ENCODE results near the gene STX8. TPM values are rescaled to one million over a fixed set of nuclear protein-coding genes. Genes with fewer than 3 reads are reported as not detected.

STX8 gene
- total RNA-seq, 4 donors from 2014 or later: 38.8 to 102 (median 68.5) TPM

DNA sequence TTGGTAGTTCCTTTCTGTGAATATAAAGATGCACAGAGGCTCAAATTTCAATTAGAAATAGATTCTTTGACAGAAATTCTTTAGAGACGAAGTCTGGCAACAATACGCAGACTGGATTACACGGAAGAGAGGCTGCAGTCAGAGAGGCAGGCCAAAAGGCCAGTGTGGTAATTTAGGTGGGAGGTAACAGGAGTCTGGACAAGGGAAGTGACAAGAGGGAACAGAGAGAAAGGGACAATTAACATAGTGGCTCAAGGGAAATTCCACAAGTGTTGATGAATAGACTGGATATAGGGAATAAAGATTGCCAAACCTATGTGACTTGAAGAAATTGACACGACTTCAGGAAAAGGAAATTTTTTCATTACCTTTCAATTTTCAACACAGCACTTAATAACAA lies 54.6 kb downstream of the STX8 start:
- H3K27ac ChIP-seq: no peak overlapping the region
- no peaks in the 10 kb centered on the region for H3K9me3 ChIP-seq
- no peaks in the 10 kb centered on the region for H3K4me1 ChIP-seq
- no peaks in the 10 kb centered on the region for H3K36me3 ChIP-seq
- no peak overlapping the region for H3K4me3 ChIP-seq
- no peaks in the 10 kb centered on the region for H3K27me3 ChIP-seq
- TF ChIP-seq, protein P1, sequence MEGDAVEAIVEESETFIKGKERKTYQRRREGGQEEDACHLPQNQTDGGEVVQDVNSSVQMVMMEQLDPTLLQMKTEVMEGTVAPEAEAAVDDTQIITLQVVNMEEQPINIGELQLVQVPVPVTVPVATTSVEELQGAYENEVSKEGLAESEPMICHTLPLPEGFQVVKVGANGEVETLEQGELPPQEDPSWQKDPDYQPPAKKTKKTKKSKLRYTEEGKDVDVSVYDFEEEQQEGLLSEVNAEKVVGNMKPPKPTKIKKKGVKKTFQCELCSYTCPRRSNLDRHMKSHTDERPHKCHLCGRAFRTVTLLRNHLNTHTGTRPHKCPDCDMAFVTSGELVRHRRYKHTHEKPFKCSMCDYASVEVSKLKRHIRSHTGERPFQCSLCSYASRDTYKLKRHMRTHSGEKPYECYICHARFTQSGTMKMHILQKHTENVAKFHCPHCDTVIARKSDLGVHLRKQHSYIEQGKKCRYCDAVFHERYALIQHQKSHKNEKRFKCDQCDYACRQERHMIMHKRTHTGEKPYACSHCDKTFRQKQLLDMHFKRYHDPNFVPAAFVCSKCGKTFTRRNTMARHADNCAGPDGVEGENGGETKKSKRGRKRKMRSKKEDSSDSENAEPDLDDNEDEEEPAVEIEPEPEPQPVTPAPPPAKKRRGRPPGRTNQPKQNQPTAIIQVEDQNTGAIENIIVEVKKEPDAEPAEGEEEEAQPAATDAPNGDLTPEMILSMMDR (IDR thresholded peaks at IDR 0.05): no peak
- TF ChIP-seq POLR2A (IDR thresholded peaks at IDR 0.05): no peak
- no peak for DNase-seq

DNA sequence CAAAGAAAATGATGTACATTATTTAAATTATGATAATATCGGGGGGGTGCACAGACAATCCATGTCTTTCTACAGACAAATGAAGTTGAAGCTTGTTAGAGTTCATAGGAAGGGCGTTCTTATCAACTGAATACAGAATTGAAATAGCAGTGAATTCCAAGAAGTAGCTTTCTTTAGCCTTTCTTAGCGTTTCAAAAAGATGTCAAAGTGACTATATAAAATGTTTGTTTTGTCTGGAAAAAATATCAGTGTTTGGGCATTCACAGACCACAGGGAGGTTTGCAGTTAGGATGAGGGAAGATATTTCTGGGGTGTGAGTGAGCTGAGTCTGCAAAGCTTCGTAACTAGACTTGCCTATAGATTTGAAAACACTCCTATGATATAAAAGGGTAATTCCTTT lies 55.0 kb downstream of the STX8 start:
- H3K27me3 ChIP-seq: no peaks in the 10 kb centered on the region
- H3K4me1 ChIP-seq: no peaks in the 10 kb centered on the region
- H3K9me3 ChIP-seq: no peaks in the 10 kb centered on the region
- H3K36me3 ChIP-seq: no peaks in the 10 kb centered on the region
- no peak overlapping the region for H3K4me3 ChIP-seq
- TF ChIP-seq, protein P1 (IDR thresholded peaks at IDR 0.05): no peak
- no peak for TF ChIP-seq POLR2A (IDR thresholded peaks at IDR 0.05)
- no peak for DNase-seq
- no peak overlapping the region for H3K27ac ChIP-seq

DNA sequence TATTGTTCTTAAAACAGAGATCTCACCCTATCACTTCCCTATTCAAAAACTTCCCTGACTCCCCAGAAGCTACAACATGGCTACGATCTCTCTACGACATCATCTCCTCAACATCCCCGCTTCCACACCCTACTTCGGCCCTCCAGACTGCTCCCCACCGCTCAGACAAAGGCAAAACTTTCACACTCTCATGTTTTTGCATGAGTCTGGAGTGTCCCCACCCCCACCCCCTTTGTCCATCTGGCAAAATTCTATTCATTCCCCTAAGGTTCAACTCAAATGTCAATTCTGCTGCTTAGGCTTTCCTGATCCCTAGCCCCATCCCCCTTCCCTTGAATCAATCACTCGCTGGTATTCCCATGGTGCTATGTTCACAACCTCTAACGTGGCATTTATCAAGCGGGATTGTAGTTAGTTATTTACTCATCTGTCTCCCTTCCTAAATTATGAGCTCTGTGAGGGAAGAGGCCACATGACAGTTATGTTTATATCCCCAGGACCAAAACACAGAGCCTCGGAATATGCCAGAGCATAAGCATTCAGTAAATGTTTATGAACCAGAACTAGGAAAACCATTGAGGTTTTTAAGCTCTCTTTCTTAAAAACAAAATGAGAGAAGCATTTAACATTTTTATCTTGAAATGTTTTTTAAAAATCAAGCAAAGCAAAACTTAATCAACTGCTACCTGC lies 55.9 kb downstream of the STX8 start:
- no peaks in the 10 kb centered on the region for H3K36me3 ChIP-seq
- no peaks in the 10 kb centered on the region for H3K4me1 ChIP-seq
- DNase-seq: no peak
- H3K4me3 ChIP-seq: no peak overlapping the region
- no peaks in the 10 kb centered on the region for H3K27me3 ChIP-seq
- H3K9me3 ChIP-seq: no peaks in the 10 kb centered on the region
- TF ChIP-seq, protein P1 (IDR thresholded peaks at IDR 0.05): no peak
- no peak for TF ChIP-seq POLR2A (IDR thresholded peaks at IDR 0.05)
- no peak overlapping the region for H3K27ac ChIP-seq

DNA sequence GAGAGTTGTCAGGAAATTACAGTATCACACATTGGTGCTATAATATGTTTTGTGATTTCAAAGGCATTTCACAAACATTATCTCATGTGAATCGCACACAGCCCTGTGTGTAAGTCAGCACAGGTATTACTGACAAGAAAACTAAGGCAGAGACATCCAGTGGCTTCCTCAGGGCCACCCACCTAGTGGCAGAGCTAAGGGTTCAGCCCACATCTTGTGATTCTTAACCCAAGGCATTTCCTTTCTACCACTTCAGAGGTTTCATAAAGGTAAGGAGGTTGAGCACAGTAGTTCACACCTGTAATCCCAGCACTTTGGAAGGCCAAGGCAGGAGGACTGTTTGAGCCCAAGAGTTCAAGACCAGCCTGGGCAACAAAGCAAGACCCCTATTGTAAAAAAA lies 58.2 kb downstream of the STX8 start:
- H3K27ac ChIP-seq: no peak overlapping the region
- TF ChIP-seq, protein P1 (IDR thresholded peaks at IDR 0.05): no peak
- no peak for TF ChIP-seq POLR2A (IDR thresholded peaks at IDR 0.05)

DNA sequence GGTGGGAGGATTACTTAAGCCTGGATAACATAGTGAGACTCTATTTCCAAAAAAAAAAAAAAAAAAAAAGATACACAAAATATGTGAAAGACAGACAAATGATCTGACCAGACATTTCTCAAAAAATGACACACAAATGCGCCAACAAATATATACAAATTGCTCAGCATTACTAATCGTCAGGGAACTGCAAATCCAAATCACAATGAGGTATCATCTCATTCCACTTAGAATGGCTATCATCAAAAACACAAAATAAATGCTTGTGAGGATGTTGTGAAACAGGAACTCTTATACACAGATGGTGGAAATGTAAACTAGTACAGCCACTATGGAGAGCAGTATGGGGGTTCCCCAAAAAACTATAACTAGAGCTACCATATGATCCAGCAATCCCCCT lies 62.4 kb downstream of the STX8 start:
- no peak for DNase-seq
- Histone ChIP-seq H3K9me3 (peaks cover 0 to 13% (median 0%) of the 10 kb centered on the region in 4 donors), H3K27ac (no peak overlapping the region), H3K4me3 (no peak overlapping the region), H3K4me1 (no peaks in the 10 kb centered on the region), H3K27me3 (no peaks in the 10 kb centered on the region), H3K36me3 (no peaks in the 10 kb centered on the region)
- no peak for TF ChIP-seq POLR2A (IDR thresholded peaks at IDR 0.05)
- TF ChIP-seq, protein P1 (IDR thresholded peaks at IDR 0.05): no peak

More for the DNA sequence above, 58.2 kb downstream of the STX8 start:
- H3K4me3 ChIP-seq: no peak overlapping the region
- no peaks in the 10 kb centered on the region for H3K36me3 ChIP-seq
- H3K9me3 ChIP-seq: no peaks in the 10 kb centered on the region
- H3K4me1 ChIP-seq: no peaks in the 10 kb centered on the region
- DNase-seq: no peak
- H3K27me3 ChIP-seq: no peaks in the 10 kb centered on the region

Measured in Peyer's patch (tissue), 4 donors.